AG09309 (cell line): ENCODE data around the gene ARHGEF9.
"Not testable (repeated sequence)": the region's sequence is repeated elsewhere in the genome, so short reads cannot be mapped to it uniquely, and the experiment has no call there.

Experiments
- DNase-seq: peaks from one replicate; pipeline ENCODE4 v3.0.0-alpha.2; 2010; ENCODE audit warnings: low read depth
- H3K4me3 ChIP-seq: 2 replicates; pipeline ENCODE4 v1.5.1; 2011; ENCODE audit warnings: mild to moderate bottlenecking, low read depth, low read length, moderate library complexity; ENCODE audit not compliant: control insufficient read depth
- CTCF ChIP-seq: IDR thresholded peaks from 2 replicates; pipeline ENCODE4 v1.5.1; 2011; ENCODE audit warnings: mild to moderate bottlenecking, low read depth, low read length, inconsistent platforms; ENCODE audit not compliant: insufficient read depth, control insufficient read depth; ENCODE audit errors: missing control alignments

Gene ARHGEF9

GRCh38 chrX:63656871-63657580 is 128.0 kb downstream of the ARHGEF9 start:
- peak; percentile 80 for DNase-seq
- TF ChIP-seq CTCF = no peak
- no peak overlapping the region for H3K4me3 ChIP-seq

- H3K4me3 ChIP-seq = no peak overlapping the region
- no peak for TF ChIP-seq CTCF
- no peak for DNase-seq
Observed at GRCh38 chrX:63652086-63652765, 132.8 kb downstream of the ARHGEF9 start.

- H3K4me3 ChIP-seq, DNase-seq: not testable (repeated sequence)
Observed at GRCh38 chrX:63645748-63646147, 139.3 kb downstream of the ARHGEF9 start.

- no peak overlapping the region for H3K4me3 ChIP-seq
- no peak for TF ChIP-seq CTCF
- no peak for DNase-seq
Observed at GRCh38 chrX:63635750-63636149, 149.3 kb downstream of the ARHGEF9 start.

- no peak for DNase-seq
- no peak for TF ChIP-seq CTCF
Observed at GRCh38 chrX:63613531-63614028, 171.4 kb downstream of the ARHGEF9 start.

GRCh38 chrX:63585936-63586335 is 199.1 kb downstream of the ARHGEF9 start:
- TF ChIP-seq CTCF = no peak
- no peak for DNase-seq
- no peak overlapping the region for H3K4me3 ChIP-seq

More at GRCh38 chrX:63613531-63614028, 171.4 kb downstream of the ARHGEF9 start:
- H3K4me3 ChIP-seq = no peak overlapping the region
